NCI-H69 (cell line): Measurements from ENCODE around the gene GPER1.
"Not testable (repeated sequence)": the region's sequence is repeated elsewhere in the genome, so short reads cannot be mapped to it uniquely, and the experiment has no call there.

Experiments
- DNase-seq: peaks from one replicate; lab custom pipeline; 2025; lab: John Stamatoyannopoulos, UW

Gene GPER1

DNA sequence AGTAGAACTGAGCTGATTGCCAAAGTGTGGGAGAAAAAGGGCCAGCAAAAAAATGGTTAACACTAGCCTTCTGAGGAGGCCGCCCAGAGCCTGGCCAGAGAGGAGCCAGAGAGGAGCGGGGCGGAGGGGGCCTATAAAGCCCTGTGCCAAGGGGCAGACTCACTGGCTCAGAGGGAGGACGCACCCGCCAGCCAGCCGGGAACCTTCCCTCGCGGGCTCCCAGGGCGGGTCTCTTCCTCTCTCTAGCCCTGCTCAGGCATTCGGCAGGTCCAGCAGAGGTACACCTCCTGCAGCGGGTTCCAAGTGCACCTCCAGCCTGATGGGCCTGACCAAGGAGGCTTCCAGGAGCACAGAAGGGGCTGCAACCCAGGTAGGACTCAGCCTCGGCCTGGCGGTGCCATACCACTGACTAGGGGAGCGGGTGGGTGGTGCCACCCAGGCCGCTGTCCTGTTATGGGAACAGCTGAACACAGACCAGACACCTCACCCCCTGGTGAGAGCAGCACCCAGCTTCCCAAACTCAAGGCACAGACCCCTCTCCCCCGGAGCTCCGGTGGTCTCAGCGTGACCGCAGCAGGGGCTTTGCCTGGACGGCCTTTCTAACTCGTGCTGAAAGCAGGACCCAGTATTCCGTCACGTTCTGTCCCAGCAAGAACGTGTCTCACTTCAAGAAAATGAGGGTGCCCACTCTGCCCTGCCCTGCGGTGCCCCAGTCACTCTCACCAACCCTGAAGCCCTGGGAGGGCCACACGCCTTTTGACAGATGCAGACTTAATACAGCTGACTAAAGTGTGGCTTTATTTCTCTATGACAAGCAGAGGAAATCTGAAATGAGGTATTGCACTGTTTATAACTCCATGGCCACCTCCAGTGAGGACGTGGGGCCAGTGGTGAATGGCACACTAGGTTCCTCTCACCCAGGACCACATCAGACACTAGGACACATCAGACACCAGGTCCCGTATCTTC lies at the start of gene GPER1:
Gene GPER1, plus strand, starts transcription at position 162 of the 969 bp plus-strand sequence. CDS start 3,616 bp downstream, outside the sequence.
- DNase-seq, result peak; percentile 74

DNA sequence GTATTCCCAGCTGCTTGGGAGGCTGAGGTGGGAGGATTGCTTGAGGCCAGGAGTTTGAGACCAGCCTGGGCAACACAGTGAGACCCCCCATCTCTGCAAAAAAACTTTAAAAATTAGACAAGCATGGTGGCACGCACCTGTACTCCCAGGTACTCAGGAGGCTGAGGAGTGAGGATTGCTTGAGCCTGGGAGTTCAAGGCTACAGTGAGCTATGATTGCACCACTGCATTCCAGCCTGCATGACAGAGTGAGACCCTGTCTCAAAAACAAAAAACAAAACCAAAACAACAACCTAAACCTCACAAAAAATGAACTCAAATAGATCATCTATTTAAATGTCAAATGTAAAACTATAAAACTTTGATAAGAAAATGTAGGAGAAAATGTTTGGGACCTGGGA lies 47.7 kb upstream of the GPER1 start:
- DNase-seq, result not testable (repeated sequence)

DNA sequence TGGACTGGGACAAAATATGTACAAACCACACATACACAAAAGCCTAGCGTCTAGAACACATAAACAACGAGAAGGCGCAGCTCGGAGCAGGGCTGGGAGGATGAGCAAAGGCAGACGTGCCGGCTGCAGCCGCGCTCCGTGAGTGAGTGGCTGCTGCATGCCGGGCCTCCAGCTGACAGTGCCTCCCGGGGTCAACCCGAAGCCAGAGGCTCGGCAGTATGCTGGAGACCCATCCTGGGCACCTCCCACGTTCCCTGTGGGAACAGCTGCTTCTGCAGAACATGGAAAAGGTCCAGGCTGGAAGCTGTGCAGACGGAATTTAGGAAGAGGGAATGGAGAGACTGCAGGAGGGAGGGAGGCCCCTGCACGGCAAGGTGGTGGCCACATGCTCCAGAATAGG lies 47.1 kb upstream of the GPER1 start:
- peak; percentile 58 for DNase-seq

DNA sequence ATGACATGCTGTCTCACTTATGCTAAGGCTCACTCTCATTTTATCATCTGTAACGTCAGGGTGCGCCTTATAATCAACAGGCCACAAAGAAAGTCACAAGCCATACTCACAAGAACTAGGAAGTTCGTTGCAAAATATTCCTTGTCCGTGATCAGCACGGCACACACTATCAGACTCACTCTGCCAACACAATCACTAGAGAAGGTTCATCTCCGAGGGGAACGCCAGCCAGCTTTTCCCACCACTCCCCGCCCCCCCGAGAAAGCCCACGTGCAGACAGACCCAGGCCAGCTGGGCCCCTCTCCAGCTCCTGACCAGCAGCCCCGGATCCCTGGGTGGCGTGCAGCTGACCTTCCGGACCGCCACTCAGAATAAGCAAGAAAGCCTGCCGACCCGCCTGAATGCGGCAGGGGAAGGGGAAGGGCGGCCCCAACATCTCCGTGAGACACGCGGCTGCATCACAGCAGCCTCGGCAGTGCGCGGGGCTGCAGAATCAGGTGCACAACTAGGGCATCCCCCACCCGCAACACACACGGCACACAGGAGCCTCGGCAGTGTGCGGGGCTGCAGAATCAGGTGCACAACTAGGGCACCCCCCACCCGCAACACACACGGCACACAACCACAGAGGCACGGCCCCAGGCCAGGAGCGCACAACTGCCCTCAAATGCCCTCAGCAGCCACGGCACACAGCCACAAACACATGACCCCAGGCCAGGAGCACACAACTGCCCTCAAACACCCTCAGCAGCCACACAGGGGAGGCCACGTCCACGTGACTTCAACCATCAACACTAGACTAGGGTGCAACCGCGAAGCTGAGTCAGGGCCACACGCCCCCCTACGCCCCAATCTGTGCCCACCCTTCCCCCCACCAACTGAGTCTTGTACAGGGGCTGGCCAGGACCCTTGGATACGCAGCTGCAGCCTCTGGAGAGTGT lies 46.1 kb upstream of the GPER1 start:
- DNase-seq, result no peak

DNA sequence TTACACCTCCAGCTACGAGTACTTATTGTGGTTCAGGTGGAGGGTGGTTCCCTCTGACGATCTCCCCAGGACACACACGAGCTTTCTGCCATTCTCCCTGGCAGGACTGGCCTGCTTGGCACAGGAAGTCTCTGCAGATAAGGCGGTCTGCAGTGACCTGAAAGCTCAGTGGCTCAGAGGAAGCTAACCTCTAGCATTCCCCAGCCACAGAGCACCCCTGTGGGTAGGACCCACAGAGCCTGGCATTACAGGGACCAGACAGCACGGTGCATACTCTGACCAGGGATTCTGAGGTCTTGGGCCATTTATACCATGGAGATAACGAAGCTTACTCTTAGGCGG lies 45.5 kb upstream of the GPER1 start:
- DNase-seq, result no peak

DNA sequence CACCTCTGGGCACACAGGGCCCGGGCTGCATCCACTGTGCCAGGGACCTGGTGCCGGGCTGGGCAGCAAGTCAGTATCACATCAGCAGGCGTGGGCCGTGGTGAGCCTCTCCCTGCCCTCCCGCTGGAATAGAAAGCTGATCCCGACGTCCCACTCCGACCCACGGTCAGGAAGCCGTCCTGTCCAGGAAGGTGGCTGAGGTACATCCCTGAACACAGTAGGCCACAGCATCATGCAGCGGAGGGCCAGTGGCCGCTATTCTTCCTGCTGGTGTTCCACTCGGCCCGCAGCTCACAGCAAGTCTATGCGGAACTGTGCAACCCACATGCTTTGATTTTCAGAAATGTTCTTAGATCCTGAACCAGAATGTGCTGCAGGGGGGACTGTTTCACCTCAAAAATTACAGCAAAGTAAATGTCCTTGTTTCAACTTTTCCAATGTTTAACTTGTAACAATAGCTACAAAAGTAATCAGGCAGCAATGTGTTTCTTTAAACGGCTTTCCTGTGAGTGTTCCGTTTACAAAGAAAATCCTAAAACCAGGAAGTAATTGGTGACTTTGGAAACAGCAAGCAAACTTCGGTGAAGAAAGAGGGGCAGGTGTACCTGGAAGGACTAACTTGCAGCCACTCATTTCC lies 44.2 kb upstream of the GPER1 start:
- no peak for DNase-seq

DNA sequence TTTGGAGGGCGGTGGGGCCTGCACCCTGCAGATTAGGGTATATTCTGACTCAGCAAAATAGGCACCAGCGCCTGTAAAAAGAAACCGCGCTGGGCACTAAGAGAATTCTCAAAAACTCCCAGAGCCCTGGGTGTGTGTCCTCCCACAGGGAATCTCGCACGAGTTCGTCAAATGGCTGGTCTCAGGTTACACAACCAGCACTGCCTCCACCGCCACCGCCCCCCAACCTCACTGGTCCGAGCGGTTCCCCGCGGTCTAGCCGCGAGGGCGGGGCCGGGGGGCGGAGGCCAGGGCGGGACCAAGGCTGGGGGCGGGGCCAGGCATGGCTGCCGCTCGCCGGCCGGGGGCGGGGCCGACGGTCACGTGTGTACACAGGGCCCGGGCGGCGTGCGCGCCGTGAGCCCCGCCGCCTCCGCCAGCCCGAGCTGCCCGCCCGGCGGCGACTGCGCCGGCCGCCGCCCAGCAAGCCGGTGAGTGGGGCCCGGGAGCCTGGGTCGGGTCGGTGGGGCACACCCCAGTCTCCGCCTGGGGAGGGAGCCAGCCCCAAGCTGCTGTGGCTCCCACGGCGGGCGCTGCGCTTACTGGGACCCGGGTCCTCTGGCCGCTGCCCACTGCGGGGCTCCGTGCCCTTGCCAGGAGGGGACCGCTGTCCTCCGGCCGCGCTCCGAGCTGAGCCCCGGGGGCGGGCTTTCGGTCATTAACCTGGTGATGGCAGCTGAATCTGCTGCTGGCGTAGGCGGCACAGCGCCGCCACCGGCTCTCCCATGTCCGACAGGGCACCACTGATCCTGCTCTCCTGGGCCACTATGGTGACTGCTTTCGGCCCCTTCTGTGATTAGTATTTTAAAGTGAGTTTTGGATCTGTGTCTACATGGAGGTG lies 43.5 kb upstream of the GPER1 start, which contains the start of gene GPR146:
Gene GPR146, plus strand, starts transcription at position 358 of the 880 bp plus-strand sequence. CDS start 12,970 bp downstream, outside the sequence.
- DNase-seq, result peak; percentile 98

DNA sequence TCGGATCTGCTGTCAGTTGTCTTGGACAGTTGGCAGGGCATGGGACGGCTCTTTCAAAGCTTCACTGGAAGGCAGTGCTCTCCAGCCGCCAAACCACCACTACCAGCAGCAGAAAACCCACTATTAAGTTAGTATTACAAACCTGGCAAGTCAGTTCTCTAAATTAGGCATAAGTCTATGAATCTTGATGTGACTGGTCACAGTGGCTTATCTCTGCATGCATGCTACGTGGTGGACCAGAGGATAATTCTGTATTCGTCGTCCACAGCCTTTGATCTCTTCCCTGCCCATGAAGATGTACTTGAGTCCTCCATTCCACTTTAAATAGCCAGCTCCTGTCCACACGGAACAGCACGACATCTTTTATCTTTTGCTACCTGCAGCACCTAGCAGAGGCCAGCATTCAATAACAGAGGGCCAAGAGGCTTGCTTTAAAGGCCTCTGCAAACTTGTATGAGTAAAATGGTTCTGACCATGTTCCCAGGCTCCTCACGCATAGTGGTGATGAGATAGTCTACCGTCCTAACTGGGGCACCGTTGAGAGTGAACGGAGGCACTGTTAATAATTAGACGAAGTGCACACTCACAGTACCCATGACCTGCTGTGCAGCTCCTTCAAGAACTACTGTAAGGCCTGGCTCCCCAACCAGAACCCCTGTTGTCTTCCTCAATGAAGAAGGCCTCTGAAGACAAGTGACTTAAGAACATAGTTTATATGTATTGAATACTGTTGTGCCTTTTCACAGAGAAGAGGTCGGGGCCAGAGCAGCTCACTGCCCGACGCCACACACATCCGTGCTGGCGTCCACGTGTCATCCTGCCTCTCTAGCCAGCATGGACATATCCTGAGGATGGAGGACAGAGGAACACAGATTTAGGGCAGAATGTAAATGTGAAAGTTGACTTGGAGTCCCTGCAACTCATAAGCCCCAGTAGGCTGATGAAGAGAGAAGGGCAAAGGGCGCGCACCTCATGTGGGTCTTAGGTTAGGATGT lies 42.5 kb upstream of the GPER1 start:
- no peak for DNase-seq

DNA sequence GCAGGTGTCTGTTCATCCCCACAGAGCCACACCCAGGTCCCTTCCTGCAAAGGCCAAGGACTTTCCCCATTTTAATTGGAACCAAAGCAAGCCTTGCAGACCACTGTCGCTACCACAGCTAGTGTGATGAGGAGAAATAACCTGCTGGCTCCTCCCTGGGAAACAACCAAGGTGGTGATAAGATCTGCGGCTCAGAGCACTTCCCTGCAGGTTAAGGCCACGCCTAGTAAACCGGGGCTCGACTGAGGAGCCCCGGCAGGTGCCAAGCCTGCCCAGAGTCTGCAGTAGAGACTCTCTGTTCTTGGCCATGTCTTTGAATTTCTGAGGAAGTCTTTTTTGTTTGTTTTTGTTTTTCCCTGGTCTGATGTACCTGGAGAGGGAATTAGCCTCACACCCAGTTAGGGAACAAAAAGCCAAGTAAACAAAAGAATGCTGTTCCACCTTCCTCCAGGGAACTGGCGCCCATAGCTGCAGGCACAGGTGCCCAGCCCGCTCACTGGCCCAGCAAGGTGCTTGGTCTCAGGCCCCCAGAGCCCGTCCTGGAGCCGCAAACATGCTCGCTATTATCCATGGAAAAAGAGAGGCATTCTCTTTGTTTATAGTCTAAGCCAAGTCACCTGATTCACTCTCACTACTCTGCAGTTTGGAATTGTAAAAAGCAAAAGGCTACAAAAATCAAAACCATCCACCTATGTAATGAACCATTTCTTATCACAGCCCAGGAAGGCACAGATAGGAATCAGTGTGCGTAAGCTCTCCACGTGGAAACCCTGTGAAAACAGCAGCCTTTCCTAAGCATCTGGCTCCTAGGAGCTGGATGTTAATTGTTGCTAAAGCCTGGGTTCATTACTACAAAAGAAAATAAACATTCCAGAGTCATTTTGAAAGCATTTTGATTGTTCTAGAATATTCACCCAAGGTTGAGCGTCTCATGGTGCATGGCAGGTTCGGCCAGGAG lies 40.9 kb upstream of the GPER1 start:
- no peak for DNase-seq

DNA sequence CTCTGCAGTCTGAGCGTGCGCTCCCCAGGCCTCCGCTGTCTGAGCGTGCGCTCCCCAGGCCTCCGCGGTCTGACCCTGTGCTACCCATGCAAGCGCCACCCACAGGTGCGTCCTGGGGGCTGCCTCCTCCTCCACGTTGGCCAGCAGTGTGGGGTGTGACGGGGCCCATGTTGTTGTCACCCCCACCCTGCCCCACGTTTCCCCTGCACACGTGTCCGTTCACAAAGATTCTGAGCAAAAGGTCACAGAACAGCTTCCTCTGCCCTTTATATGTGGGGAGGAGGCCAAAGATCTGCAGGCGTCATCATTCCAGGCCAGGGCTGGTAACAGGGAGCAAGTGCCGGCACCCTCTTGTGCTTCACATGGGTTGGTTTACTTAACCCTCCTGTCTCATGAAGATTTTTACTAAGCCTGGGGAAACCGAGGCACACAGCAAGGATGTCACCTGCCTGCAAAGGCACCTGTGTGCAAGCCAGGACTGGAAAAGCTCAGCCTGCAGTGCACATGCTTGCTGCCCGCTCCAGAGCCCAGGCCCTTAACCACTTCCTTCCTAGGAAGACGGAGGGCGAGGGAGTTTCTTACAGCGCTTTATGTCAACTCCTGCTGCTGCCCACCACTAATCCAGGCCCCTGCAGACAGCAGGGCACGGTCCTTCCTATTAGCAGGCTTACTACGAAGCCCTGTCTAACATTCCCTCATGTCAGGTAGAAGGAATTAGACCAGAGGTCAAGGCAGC lies 38.7 kb upstream of the GPER1 start:
- no peak for DNase-seq

DNA sequence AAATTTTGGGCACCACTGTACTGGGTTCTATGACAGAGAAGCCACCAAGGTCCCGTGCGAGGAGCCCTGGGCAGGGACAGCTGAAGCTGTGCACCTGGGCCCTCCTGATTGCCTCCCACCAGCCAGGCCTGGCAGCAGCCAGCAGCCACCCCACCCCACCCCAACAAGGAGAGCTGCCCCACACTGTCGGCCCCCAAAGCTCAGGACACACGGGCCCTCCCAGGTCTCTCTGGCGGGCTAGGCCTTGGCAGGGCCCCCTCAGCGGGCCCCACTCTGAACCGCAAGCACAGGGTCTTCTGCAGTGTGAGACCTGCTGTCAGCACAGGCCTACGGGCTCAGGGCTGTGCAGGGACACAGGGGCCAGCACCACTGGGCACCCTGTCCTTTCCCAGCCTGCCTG lies 38.1 kb upstream of the GPER1 start:
- no peak for DNase-seq

DNA sequence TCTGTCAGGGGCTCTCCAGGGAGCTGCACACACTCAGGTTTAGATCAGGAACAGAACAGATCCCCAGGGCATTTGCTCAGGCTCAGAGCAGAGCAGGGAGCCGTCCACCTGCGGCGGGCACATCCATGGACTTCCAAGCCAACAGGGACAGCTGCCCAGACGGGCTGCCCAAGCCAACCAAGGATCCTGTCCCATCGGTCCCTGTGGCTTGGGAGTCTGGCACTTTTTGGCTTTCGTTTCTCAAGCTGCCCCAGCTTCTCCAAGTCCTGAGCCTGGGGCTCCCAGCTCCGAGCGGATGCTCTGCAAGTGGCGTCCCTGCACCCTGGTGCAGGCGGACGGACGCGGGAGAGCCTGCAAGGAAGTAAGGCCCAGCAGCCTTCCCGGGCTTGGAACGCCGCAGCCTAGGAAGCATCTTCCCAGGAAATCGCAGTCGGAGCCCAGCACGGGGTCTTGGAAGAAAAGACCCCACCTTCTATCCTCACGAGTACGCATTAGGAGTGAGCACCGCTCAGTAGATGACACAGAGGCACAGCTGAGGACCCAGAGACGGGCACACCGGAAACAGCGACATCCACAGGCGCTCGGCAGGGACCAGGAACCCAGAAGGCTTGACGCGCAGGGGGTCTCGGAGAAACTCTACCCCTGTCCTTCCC lies 37.5 kb upstream of the GPER1 start:
- no peak for DNase-seq

DNA sequence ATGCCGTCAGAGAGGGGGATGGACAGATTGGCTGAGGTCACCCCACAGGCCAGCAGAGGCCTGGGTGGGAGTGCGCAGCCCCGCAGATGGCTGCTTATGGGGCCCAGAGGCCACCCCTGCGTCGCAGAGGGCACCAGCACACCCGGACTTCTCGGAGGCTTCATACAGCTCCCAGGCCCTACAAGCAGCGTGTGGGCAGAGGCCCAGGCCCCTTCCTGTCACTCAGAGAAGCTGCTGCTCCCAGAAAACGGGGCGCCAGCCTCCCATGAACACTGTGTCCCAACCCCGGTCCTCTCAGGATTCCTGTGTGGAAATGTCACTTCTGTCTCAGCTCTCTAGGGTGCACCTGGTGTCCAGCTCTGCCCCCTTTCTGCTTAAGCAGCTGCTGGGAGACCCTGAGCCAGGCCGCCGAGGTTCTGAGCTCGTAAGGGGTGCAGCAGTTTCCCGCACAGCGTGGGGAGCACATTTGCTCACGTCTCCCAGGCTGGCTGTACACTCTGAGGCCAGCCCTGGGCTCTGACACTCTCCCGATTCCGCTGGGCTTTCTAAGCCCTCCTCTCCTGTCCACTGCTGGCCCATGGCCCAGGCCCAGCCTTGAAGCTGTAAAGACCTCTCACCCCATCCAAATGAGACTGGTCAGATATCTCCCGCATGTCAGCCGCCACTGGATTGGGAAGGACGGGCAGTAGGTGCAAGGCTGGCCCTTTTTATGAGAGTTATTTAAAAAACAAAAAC lies 36.8 kb upstream of the GPER1 start:
- no peak for DNase-seq

DNA sequence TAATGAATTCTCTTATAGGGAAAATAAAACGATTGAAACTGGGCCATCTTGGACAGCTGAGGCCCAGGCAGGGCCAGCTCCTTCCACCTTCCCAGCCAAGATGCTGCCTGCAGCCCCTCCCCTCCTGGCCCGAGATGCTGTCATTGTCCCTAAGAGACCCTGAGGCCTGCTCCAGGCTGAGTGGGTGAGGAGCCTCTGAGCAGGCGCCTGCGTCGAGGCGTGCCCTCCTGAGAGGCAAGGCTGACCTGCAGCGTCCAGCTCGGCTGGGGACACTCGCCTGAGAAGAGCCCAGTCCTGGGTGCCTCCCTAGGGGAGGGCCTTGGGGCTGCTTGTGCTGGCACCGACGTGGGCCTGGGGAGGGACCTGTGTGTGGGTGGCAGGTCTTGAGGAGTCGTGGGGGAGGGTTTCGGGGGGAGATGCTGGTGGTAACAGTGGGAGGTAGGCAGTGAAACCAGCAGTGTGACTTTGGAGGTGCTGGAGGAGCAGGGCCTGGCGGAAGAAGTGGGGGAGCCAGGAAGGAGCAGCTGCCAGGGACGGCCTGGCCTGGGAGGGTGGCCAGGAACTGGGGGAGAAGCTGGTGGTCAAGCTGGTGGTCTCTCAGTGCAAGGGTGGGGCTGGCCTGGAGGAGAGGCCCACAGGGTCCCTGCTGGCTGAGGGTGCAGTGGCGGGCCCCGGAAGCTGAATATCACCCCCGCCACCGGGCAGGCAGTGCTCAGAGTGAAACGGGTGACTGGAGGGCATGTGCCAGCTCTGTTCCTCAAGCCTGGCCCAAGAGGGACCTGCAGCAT lies 35.7 kb upstream of the GPER1 start:
- no peak for DNase-seq

DNA sequence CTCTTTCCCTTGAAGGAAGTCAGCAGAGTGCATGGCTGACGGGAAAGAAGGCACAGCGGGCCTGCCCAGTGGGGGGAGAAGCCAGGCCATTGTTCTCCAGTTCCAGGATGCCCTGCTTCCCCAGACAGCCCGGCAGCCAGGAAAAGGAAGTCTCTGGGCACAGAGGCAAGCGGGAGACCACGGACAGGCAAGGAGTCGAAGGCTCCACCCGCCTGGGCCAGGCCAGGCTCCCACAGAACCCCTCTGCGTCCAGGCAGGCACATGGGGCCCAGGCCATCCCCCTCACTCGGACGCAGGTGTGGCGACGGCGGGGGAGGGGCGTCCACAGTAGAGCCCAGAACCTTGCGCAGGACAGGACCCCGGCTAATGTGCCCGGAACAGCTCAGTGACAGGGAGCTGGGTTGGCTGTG lies 34.9 kb upstream of the GPER1 start:
- peak; percentile 45 for DNase-seq

DNA sequence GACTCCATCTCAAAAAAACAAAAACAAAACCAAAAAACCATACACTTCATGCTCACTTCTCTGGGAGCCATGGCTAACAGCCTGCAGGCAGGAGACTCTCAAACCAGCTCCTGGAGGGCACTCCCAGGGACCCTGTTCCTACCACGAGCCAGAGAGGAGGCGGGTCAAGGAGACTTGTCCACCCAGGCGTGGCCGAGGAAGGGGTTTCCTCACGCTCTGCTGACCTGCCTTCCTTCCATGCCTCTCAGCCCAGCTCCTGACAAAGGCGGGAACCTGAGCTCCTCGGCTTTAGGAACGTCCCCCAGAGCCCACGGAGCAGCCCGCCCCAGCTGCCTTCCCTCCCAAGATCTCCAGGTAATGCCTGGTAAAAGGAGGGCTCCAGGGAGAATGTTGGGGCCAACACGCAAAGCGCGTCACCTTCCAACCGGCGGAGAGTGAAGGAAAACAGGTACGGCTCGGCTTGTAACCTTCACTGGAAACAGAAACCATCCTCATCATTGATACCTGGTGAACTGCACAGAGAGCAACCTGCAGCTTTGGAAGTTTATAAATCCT lies 34.0 kb upstream of the GPER1 start:
- DNase-seq, result no peak
